A673 (cell line): Measurements from ENCODE around the gene PALB2.

Source experiments
- EZH2 ChIP-seq: fragments of 200-600 bp; sonication (generic); IDR thresholded peaks from 2 replicates; pipeline ENCODE4 v1.6.1; 2017; ENCODE audit warnings: borderline replicate concordance, low read depth, mild to moderate bottlenecking, mixed read lengths, antibody characterized with exemption, low read length; ENCODE audit not compliant: poor library complexity, severe bottlenecking
- TF ChIP-seq, protein P1 (sequence below): fragments of 300-800, 200-600 bp; sonication (generic); conservative IDR thresholded peaks from 2 replicates; pipeline ENCODE4 v1.5.1; 2017; ENCODE audit warnings: low read depth, mild to moderate bottlenecking, antibody characterized with exemption, low read length, moderate library complexity, mixed read lengths

DNA sequence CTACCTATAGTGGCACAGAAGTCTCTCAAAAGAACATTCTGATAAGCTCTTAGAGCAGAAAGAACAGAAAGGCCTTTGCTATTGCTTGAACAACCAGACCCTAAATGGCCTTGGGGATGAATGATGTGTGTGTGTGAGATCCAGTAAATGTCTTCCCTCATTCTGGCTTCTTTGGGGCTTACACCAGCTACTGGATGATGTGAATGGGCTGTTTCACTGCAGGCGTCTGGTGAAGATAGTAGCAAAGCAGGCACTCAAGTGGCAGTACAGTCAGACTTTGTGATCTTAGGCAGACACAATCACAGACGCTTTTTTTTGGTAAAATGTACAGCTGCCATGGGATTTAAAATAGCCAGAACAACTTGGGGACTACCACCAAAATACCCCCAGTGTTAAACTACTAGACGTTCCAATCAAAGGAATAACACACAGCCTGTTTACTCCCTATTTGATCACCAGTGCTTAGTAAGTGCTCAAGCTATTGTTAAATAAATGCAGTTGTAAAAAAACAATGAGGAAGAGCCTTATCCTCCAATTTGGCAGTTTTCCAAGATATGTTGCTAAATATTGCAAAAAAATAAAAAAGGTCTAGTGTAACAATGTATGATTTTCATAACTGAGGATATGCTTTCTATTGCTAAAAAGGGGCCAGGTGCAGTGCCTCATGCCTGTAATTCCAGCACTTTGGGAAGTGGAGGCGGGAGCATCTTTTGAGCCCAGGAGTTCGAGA is 62.8 kb downstream of the PALB2 start:
- TF ChIP-seq, protein P1, sequence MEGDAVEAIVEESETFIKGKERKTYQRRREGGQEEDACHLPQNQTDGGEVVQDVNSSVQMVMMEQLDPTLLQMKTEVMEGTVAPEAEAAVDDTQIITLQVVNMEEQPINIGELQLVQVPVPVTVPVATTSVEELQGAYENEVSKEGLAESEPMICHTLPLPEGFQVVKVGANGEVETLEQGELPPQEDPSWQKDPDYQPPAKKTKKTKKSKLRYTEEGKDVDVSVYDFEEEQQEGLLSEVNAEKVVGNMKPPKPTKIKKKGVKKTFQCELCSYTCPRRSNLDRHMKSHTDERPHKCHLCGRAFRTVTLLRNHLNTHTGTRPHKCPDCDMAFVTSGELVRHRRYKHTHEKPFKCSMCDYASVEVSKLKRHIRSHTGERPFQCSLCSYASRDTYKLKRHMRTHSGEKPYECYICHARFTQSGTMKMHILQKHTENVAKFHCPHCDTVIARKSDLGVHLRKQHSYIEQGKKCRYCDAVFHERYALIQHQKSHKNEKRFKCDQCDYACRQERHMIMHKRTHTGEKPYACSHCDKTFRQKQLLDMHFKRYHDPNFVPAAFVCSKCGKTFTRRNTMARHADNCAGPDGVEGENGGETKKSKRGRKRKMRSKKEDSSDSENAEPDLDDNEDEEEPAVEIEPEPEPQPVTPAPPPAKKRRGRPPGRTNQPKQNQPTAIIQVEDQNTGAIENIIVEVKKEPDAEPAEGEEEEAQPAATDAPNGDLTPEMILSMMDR = no peak
- no peak for TF ChIP-seq EZH2
